ENCODE results near the gene SLC7A6OS. TPM values are rescaled to one million over a fixed set of nuclear protein-coding genes. Genes with fewer than 3 reads are reported as not detected.

Gene SLC7A6OS
- total and polyA plus RNA-seq, 2 donors = 12.8 to 19.4 TPM

DNA sequence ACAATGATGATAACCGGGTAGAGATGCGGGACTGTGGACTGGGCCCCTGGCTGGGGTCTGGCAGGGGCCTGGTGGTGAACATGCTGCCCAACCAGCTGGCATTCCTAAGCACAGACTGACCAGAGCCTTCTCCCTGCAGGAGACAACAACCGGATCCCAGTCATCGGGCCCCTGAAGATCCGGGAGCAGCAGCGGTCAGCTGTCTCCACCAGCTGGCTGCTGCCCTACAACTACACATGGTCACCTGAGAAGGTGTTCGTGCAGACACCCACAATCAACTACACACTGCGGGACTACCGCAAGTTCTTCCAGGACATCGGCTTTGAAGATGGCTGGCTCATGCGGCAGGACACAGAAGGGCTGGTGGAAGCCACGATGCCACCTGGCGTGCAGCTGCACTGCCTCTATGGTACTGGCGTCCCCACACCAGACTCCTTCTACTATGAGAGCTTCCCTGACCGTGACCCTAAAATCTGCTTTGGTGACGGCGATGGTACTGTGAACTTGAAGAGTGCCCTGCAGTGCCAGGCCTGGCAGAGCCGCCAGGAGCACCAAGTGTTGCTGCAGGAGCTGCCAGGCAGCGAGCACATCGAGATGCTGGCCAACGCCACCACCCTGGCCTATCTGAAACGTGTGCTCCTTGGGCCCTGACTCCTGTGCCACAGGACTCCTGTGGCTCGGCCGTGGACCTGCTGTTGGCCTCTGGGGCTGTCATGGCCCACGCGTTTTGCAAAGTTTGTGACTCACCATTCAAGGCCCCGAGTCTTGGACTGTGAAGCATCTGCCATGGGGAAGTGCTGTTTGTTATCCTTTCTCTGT lies 51.5 kb downstream of the SLC7A6OS start:
- H3K4me3 ChIP-seq (ENCODE audit: low read length in 2 of 2) = no peak overlapping the region
- H3K27me3 ChIP-seq (ENCODE audit: control insufficient read depth in 2 of 2, insufficient read depth in 1 of 2, low read length in 1 of 2) = no peaks in the 10 kb centered on the region
- 66% methylated on average over 27 of the region's 27 CpGs for WGBS
- H3K27ac ChIP-seq (ENCODE audit: low read depth in 1 of 2, low read length in 1 of 2) = peak overlapping the region; percentile 2 to 100
- DNase-seq (ENCODE audit: low read depth in 6 of 9, low spot score in 9 of 9) = peak in 1 of 9 donors; percentile 74
- H3K36me3 ChIP-seq (ENCODE audit: control insufficient read depth in 2 of 2, insufficient read depth in 2 of 2, low read length in 1 of 2) = peaks cover 35 to 48% of the 10 kb centered on the region in 2 donors
- H3K9me3 ChIP-seq (ENCODE audit: control insufficient read depth in 2 of 2, insufficient read depth in 1 of 2, low read length in 1 of 2) = peaks cover 1 to 9% of the 10 kb centered on the region in 2 donors
- H3K4me1 ChIP-seq (ENCODE audit: control insufficient read depth in 2 of 2, insufficient read depth in 2 of 2, low read length in 2 of 2) = peaks cover 58 to 94% of the 10 kb centered on the region in 2 donors

DNA sequence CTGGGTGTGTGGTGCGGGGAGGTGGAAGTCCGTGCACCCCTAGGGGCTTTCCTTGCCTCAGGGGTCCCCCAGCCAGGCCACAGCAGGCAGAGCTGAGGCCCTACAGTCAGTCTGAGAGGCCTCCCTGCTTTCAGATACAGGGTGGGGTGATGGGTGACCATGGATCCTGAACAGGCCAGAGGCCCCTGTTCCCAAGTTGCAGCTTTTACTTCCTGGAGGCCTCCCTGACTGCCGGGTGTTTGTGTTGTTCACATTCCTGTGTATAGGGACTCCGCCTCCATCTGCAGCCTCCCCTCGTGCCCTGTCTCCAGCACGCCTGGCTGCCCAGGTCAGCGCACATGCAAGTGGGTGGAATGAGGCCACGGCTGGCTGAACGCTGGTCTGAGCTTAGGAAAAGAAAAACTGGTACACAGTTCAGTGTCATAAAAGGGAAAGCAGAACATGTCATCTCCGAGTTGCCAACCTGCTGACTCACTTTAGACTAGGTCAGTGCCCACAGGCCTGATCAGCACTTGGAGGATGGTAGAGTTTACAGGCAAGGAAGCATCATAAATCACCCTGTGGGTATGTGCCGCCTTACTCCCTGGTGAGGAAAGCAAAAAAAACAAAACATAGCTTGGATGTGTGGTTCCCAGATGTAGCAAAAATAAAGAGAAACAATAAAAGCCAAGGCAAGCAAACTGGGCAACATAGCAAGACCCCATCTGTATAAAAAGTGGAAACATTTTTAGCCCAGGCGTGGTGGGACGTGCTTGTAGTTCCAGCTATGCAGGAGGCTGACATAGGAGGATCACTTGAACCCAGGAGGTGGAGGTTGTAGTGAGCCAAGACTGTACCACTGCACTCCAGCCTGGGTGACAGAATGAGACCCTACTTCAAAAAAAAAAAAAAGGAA lies 52.6 kb downstream of the SLC7A6OS start:
- Histone ChIP-seq H3K27me3 (ENCODE audit: control insufficient read depth in 2 of 2, insufficient read depth in 1 of 2, low read length in 1 of 2) (no peaks in the 10 kb centered on the region), H3K36me3 (ENCODE audit: control insufficient read depth in 2 of 2, insufficient read depth in 2 of 2, low read length in 1 of 2) (peaks cover 45 to 57% of the 10 kb centered on the region in 2 donors), H3K4me1 (ENCODE audit: control insufficient read depth in 2 of 2, insufficient read depth in 2 of 2, low read length in 2 of 2) (peaks cover 55 to 95% of the 10 kb centered on the region in 2 donors), H3K27ac (ENCODE audit: low read depth in 1 of 2, low read length in 1 of 2) (peak overlapping the region; percentile 92 to 100), H3K9me3 (ENCODE audit: control insufficient read depth in 2 of 2, insufficient read depth in 1 of 2, low read length in 1 of 2) (peaks cover 1 to 9% of the 10 kb centered on the region in 2 donors), H3K4me3 (ENCODE audit: low read length in 2 of 2) (peak overlapping the region; percentile 9 to 13)
- peak in 1 of 9 donors; percentile 46 for DNase-seq (ENCODE audit: low read depth in 6 of 9, low spot score in 9 of 9)
- WGBS = 55% methylated on average over 13 of the region's 13 CpGs

DNA sequence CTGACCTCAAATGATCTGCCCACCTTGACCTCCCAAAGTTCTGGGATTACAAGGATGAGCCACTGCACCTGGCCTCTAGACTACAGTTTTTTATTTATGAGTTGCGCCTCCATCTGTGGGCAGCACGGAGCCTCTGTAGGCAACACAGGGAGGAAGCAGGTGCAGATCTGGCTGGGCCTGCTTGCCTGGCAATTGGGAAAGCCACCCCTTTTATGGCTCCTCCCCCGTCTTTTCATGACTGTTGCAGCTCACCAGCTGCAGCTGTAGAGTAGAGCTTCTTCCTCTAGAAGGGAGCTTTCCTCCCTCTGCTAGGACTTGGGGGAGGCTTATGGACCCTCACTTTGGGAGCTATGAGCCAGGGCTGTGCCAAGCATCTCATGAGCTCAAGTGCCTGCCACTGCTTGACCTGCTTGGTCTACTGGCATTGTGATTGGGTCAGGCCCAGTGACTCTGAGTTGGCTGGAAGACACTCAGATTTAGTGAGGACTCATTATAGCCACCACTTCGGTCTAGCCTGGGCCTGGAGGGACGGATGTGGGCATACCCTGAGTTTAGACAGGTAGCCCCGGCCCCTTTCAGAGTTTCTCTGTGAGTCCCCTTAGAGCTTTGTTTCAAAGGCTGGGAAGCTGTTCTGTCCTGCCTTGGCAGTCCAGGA lies 53.4 kb downstream of the SLC7A6OS start:
- Histone ChIP-seq H3K36me3 (ENCODE audit: control insufficient read depth in 2 of 2, insufficient read depth in 2 of 2, low read length in 1 of 2) (peaks cover 50 to 63% of the 10 kb centered on the region in 2 donors), H3K27me3 (ENCODE audit: control insufficient read depth in 2 of 2, insufficient read depth in 1 of 2, low read length in 1 of 2) (no peaks in the 10 kb centered on the region), H3K4me1 (ENCODE audit: control insufficient read depth in 2 of 2, insufficient read depth in 2 of 2, low read length in 2 of 2) (peaks cover 62 to 97% of the 10 kb centered on the region in 2 donors), H3K4me3 (ENCODE audit: low read length in 2 of 2) (peak overlapping the region; percentile 9 to 18), H3K9me3 (ENCODE audit: control insufficient read depth in 2 of 2, insufficient read depth in 1 of 2, low read length in 1 of 2) (peaks cover 1 to 9% of the 10 kb centered on the region in 2 donors), H3K27ac (ENCODE audit: low read depth in 1 of 2, low read length in 1 of 2) (peak overlapping the region; percentile 92 to 100)
- peak in 7 of 9 donors; percentile 73 to 95 (median 89) for DNase-seq (ENCODE audit: low read depth in 6 of 9, low spot score in 9 of 9)
- 16% methylated on average over 6 of the region's 6 CpGs for WGBS

DNA sequence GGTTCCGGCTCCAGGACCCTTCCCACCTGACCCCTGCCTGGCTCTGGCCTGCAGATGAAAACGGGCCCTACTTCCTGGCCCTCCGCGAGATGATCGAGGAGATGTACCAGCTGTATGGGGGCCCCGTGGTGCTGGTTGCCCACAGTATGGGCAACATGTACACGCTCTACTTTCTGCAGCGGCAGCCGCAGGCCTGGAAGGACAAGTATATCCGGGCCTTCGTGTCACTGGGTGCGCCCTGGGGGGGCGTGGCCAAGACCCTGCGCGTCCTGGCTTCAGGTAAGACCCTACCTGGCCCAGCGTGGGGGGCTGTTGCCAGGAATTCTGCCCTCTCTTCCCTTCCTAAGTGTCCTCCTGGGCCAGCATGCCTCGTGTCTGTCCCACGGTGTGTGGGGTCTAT lies 55.0 kb downstream of the SLC7A6OS start:
- WGBS = 97% methylated on average over 18 of the region's 18 CpGs
- Histone ChIP-seq H3K27ac (ENCODE audit: low read depth in 1 of 2, low read length in 1 of 2) (peak overlapping the region in 1 of 2 donors; percentile 53), H3K4me3 (ENCODE audit: low read length in 2 of 2) (no peak overlapping the region), H3K9me3 (ENCODE audit: control insufficient read depth in 2 of 2, insufficient read depth in 1 of 2, low read length in 1 of 2) (peaks cover 1 to 9% of the 10 kb centered on the region in 2 donors), H3K36me3 (ENCODE audit: control insufficient read depth in 2 of 2, insufficient read depth in 2 of 2, low read length in 1 of 2) (peaks cover 53 to 68% of the 10 kb centered on the region in 2 donors), H3K27me3 (ENCODE audit: control insufficient read depth in 2 of 2, insufficient read depth in 1 of 2, low read length in 1 of 2) (no peaks in the 10 kb centered on the region), H3K4me1 (ENCODE audit: control insufficient read depth in 2 of 2, insufficient read depth in 2 of 2, low read length in 2 of 2) (peaks cover 66 to 97% of the 10 kb centered on the region in 2 donors)
- no peak for DNase-seq (ENCODE audit: low read depth in 6 of 9, low spot score in 9 of 9)

DNA sequence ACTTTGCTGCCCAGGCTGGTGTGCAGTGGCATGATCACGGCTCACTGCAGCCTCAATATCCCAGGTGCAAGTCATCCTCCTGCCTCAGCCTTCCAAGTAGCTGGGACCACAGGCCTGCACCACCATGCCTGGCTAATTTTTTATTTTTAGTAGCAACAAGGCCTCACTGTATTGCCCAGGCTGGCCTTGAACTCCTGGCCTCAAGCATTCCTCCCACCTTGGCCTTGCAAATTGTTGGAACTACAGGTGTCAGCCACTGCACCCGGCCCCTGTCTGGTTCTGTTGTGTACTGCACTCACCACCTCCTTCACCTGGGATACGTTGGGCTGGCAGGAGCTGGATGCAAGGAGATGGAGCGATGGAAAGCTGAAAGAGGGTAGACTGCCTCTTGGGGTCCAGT lies 57.0 kb downstream of the SLC7A6OS start:
- Histone ChIP-seq H3K4me1 (ENCODE audit: control insufficient read depth in 2 of 2, insufficient read depth in 2 of 2, low read length in 2 of 2) (peaks cover 50 to 83% of the 10 kb centered on the region in 2 donors), H3K27me3 (ENCODE audit: control insufficient read depth in 2 of 2, insufficient read depth in 1 of 2, low read length in 1 of 2) (no peaks in the 10 kb centered on the region), H3K36me3 (ENCODE audit: control insufficient read depth in 2 of 2, insufficient read depth in 2 of 2, low read length in 1 of 2) (peaks cover 52 to 70% of the 10 kb centered on the region in 2 donors), H3K9me3 (ENCODE audit: control insufficient read depth in 2 of 2, insufficient read depth in 1 of 2, low read length in 1 of 2) (peaks cover 0 to 6% of the 10 kb centered on the region in 2 donors), H3K27ac (ENCODE audit: low read depth in 1 of 2, low read length in 1 of 2) (no peak overlapping the region), H3K4me3 (ENCODE audit: low read length in 2 of 2) (no peak overlapping the region)
- WGBS = 96% methylated on average over 4 of the region's 4 CpGs
- DNase-seq (ENCODE audit: low read depth in 6 of 9, low spot score in 9 of 9) = no peak

DNA sequence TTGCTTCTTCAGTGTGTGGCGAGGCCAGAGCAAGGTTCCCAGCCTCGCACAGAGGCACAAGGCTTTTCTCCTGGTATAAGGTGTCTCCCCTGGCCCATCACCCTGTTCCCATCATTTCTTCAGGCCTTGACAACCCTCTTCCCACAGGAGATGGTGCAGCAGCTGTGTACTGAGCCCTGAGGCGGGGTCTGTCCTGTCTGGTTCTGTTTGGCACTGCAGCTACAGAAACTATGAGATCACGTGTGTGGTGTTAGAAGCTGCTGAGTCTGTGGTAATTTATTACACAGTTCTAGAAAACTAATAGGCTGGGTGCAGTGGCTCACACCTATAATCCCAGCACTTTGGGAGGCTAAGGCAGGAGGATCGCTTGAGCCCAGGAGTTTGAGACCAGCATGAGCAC lies 58.4 kb downstream of the SLC7A6OS start:
- H3K4me3 ChIP-seq (ENCODE audit: low read length in 2 of 2) = no peak overlapping the region
- DNase-seq (ENCODE audit: low read depth in 6 of 9, low spot score in 9 of 9) = no peak
- peaks cover 43 to 83% of the 10 kb centered on the region in 2 donors for H3K4me1 ChIP-seq (ENCODE audit: control insufficient read depth in 2 of 2, insufficient read depth in 2 of 2, low read length in 2 of 2)
- no peaks in the 10 kb centered on the region for H3K9me3 ChIP-seq (ENCODE audit: control insufficient read depth in 2 of 2, insufficient read depth in 1 of 2, low read length in 1 of 2)
- 92% methylated on average over 5 of the region's 5 CpGs for WGBS
- peak overlapping the region in 1 of 2 donors; percentile 96 for H3K27ac ChIP-seq (ENCODE audit: low read depth in 1 of 2, low read length in 1 of 2)
- H3K27me3 ChIP-seq (ENCODE audit: control insufficient read depth in 2 of 2, insufficient read depth in 1 of 2, low read length in 1 of 2) = no peaks in the 10 kb centered on the region
- peaks cover 56 to 68% of the 10 kb centered on the region in 2 donors for H3K36me3 ChIP-seq (ENCODE audit: control insufficient read depth in 2 of 2, insufficient read depth in 2 of 2, low read length in 1 of 2)

DNA sequence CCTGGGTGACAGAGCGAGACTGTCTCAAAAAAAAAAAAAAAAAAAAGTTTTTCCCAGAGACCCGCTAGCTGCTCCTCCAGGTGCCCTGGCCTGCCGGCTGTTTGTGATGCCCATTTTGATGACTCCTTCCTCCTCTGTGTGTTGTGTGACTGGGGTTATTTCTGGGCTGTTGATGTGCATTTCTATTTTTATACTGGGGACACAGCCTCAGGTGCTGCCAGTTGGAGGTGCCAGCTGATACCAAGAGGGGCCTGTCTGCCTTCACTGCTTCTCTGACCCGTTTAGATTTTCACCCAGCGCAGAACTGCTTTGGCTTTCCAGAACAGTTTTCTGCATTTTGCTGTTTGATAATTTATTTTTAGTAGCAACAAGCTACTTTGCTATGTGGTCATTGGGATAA lies 58.9 kb downstream of the SLC7A6OS start:
- peak in 2 of 9 donors; percentile 55 to 71 for DNase-seq (ENCODE audit: low read depth in 6 of 9, low spot score in 9 of 9)
- no peaks in the 10 kb centered on the region for H3K9me3 ChIP-seq (ENCODE audit: control insufficient read depth in 2 of 2, insufficient read depth in 1 of 2, low read length in 1 of 2)
- WGBS = 36% methylated on average over 5 of the region's 5 CpGs
- peaks cover 56 to 68% of the 10 kb centered on the region in 2 donors for H3K36me3 ChIP-seq (ENCODE audit: control insufficient read depth in 2 of 2, insufficient read depth in 2 of 2, low read length in 1 of 2)
- peak overlapping the region; percentile 67 to 96 for H3K27ac ChIP-seq (ENCODE audit: low read depth in 1 of 2, low read length in 1 of 2)
- no peaks in the 10 kb centered on the region for H3K27me3 ChIP-seq (ENCODE audit: control insufficient read depth in 2 of 2, insufficient read depth in 1 of 2, low read length in 1 of 2)
- peaks cover 43 to 83% of the 10 kb centered on the region in 2 donors for H3K4me1 ChIP-seq (ENCODE audit: control insufficient read depth in 2 of 2, insufficient read depth in 2 of 2, low read length in 2 of 2)
- no peak overlapping the region for H3K4me3 ChIP-seq (ENCODE audit: low read length in 2 of 2)

DNA sequence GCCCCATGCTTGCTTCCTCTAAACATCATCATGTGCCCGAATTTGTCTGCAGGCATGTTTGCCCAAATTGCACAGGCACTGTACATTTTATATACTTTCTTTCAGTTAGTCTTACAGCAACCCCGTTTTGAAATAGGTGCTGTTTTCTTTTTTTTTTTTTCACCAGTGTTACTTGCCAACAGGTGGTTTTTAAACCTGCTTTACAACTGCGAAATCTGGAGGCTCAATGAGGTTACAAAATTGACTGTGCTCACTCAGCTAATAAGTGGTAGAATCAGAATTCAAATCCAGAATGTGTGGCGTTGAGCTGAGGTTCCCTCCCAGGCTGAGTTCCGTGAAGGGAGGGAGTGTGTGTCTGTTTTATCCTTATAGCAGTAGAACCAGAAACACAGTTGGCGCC lies 59.8 kb downstream of the SLC7A6OS start:
- H3K9me3 ChIP-seq (ENCODE audit: control insufficient read depth in 2 of 2, insufficient read depth in 1 of 2, low read length in 1 of 2) = no peaks in the 10 kb centered on the region
- H3K4me1 ChIP-seq (ENCODE audit: control insufficient read depth in 2 of 2, insufficient read depth in 2 of 2, low read length in 2 of 2) = peaks cover 44 to 83% of the 10 kb centered on the region in 2 donors
- H3K27ac ChIP-seq (ENCODE audit: low read depth in 1 of 2, low read length in 1 of 2) = peak overlapping the region in 1 of 2 donors; percentile 96
- no peaks in the 10 kb centered on the region for H3K27me3 ChIP-seq (ENCODE audit: control insufficient read depth in 2 of 2, insufficient read depth in 1 of 2, low read length in 1 of 2)
- 91% methylated on average over 6 of the region's 6 CpGs for WGBS
- no peak for DNase-seq (ENCODE audit: low read depth in 6 of 9, low spot score in 9 of 9)
- H3K4me3 ChIP-seq (ENCODE audit: low read length in 2 of 2) = no peak overlapping the region
- H3K36me3 ChIP-seq (ENCODE audit: control insufficient read depth in 2 of 2, insufficient read depth in 2 of 2, low read length in 1 of 2) = peaks cover 53 to 63% of the 10 kb centered on the region in 2 donors
